ENCODE results near the gene WDR93.

DNA sequence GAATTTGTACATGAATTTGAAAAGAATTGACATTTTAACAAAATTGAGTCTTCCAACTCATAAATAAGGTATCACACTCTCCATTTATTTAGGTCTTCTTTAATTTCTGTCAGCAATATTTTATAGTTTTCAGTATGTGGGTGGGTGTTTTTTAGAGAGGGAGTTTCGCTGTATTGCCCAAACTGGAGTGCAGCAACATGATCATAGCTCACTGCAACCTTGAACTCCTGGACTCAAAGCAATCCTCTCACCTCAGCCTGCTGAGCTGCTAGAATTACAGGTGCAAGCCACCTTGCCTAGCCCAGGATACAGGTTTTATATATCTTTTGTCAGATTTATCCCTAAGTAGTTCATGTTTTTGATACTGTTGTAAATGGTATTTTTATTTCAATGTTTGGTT lies 4.6 kb downstream of the WDR93 start:
- no peak for TF ChIP-seq POLR2A (IDR thresholded peaks at IDR 0.05; ENCODE audit: low read depth, low read length)
- TF ChIP-seq, protein P1, sequence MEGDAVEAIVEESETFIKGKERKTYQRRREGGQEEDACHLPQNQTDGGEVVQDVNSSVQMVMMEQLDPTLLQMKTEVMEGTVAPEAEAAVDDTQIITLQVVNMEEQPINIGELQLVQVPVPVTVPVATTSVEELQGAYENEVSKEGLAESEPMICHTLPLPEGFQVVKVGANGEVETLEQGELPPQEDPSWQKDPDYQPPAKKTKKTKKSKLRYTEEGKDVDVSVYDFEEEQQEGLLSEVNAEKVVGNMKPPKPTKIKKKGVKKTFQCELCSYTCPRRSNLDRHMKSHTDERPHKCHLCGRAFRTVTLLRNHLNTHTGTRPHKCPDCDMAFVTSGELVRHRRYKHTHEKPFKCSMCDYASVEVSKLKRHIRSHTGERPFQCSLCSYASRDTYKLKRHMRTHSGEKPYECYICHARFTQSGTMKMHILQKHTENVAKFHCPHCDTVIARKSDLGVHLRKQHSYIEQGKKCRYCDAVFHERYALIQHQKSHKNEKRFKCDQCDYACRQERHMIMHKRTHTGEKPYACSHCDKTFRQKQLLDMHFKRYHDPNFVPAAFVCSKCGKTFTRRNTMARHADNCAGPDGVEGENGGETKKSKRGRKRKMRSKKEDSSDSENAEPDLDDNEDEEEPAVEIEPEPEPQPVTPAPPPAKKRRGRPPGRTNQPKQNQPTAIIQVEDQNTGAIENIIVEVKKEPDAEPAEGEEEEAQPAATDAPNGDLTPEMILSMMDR (conservative IDR thresholded peaks at IDR 0.05; ENCODE audit: low read depth, low read length), result no peak
- TF ChIP-seq, protein P2, sequence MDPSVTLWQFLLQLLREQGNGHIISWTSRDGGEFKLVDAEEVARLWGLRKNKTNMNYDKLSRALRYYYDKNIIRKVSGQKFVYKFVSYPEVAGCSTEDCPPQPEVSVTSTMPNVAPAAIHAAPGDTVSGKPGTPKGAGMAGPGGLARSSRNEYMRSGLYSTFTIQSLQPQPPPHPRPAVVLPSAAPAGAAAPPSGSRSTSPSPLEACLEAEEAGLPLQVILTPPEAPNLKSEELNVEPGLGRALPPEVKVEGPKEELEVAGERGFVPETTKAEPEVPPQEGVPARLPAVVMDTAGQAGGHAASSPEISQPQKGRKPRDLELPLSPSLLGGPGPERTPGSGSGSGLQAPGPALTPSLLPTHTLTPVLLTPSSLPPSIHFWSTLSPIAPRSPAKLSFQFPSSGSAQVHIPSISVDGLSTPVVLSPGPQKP (IDR thresholded peaks at IDR 0.05; ENCODE audit: borderline replicate concordance, low read depth, low read length), result no peak
- TF ChIP-seq RFX5 (IDR thresholded peaks at IDR 0.05; ENCODE audit: low read depth, low read length), result no peak
- TF ChIP-seq RCOR1 (IDR thresholded peaks at IDR 0.05; ENCODE audit: insufficient replicate concordance, low read length), result no peak
- TF ChIP-seq BHLHE40 (IDR thresholded peaks at IDR 0.05; ENCODE audit: low read depth, low read length), result no peak
- TF ChIP-seq CEBPB (IDR thresholded peaks at IDR 0.05; ENCODE audit: low read depth, low read length), result no peak
- no peak for TF ChIP-seq RAD21 (IDR thresholded peaks at IDR 0.05; ENCODE audit: low read length)
- TF ChIP-seq, protein P3, sequence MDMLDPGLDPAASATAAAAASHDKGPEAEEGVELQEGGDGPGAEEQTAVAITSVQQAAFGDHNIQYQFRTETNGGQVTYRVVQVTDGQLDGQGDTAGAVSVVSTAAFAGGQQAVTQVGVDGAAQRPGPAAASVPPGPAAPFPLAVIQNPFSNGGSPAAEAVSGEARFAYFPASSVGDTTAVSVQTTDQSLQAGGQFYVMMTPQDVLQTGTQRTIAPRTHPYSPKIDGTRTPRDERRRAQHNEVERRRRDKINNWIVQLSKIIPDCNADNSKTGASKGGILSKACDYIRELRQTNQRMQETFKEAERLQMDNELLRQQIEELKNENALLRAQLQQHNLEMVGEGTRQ (IDR thresholded peaks at IDR 0.05; ENCODE audit: low read depth, low read length), result no peak
- TF ChIP-seq CHD1 (IDR thresholded peaks at IDR 0.05; ENCODE audit: low read depth, low read length), result no peak
- TF ChIP-seq SMC3 (IDR thresholded peaks at IDR 0.05; ENCODE audit: low read depth, low read length), result no peak
- no peak for TF ChIP-seq MXI1 (IDR thresholded peaks at IDR 0.05; ENCODE audit: borderline replicate concordance, low read depth, low read length)

All from IMR-90 (cell line).